ENCODE data around the gene PCGF5. TPM values are rescaled to one million over a fixed set of nuclear protein-coding genes. Genes with fewer than 3 reads are reported as not detected.

PCGF5 gene
- total and polyA plus RNA-seq, 4 donors, result 18.9 to 55.5 (median 32.2) TPM

GRCh38 chr10:91311601-91312381 is 91.3 kb downstream of the PCGF5 start (continued):
- no peak for TF ChIP-seq ATF3 (IDR thresholded peaks at IDR 0.05)
- no peak for TF ChIP-seq GABPA (IDR thresholded peaks at IDR 0.05 in 1 of 2, conservative IDR thresholded peaks at IDR 0.05 in 1 of 2)
- no peak for TF ChIP-seq SP1 (IDR thresholded peaks at IDR 0.05)

- no peak overlapping the region for H3K4me3 ChIP-seq (ENCODE audit: low read depth in 1 of 3, low read length in 3 of 3)
- no peaks in the 10 kb centered on the region for H3K9me3 ChIP-seq (ENCODE audit: control insufficient read depth in 4 of 4, low read length in 3 of 4)
- 77% methylated on average over 2 of the region's 2 CpGs for WGBS
- H3K9ac ChIP-seq (ENCODE audit: low read depth in 1 of 2, low read length in 2 of 2), result no peak overlapping the region
- peaks cover 0 to 2% (median 0%) of the 10 kb centered on the region in 4 donors for H3K27me3 ChIP-seq (ENCODE audit: control insufficient read depth in 4 of 4, insufficient read depth in 4 of 4, low read length in 3 of 4)
- TF ChIP-seq FOXA2 (IDR thresholded peaks at IDR 0.05) (no peak), GABPA (IDR thresholded peaks at IDR 0.05 in 1 of 2, conservative IDR thresholded peaks at IDR 0.05 in 1 of 2) (no peak), REST (IDR thresholded peaks at IDR 0.05) (no peak), HNF4G (IDR thresholded peaks at IDR 0.05) (no peak), HNF4A (conservative IDR thresholded peaks at IDR 0.05) (no peak), EGR1 (IDR thresholded peaks at IDR 0.05; ENCODE audit: low read depth in 2 of 2) (no peak), NR2F2 (IDR thresholded peaks at IDR 0.05) (no peak), RXRA (IDR thresholded peaks at IDR 0.05) (no peak)
- H3K36me3 ChIP-seq (ENCODE audit: control insufficient read depth in 4 of 4, insufficient read depth in 3 of 4, low read depth in 1 of 4, low read length in 3 of 4), result no peaks in the 10 kb centered on the region
- H3K4me1 ChIP-seq (ENCODE audit: control insufficient read depth in 4 of 4, insufficient read depth in 4 of 4, low read length in 3 of 4), result no peaks in the 10 kb centered on the region
- no peak for DNase-seq (ENCODE audit: low spot score)
- no peak overlapping the region for H3K27ac ChIP-seq (ENCODE audit: low read depth in 1 of 2, low read length in 2 of 2)
These were observed 91.9 kb downstream of the PCGF5 start for GRCh38 chr10:91312382-91312733.

- DNase-seq (ENCODE audit: low spot score), result no peak
- H3K36me3 ChIP-seq (ENCODE audit: control insufficient read depth in 4 of 4, insufficient read depth in 3 of 4, low read depth in 1 of 4, low read length in 3 of 4), result no peaks in the 10 kb centered on the region
- H3K9ac ChIP-seq (ENCODE audit: low read depth in 1 of 2, low read length in 2 of 2), result no peak overlapping the region
- WGBS, result 74% methylated on average over 6 of the region's 6 CpGs
- peaks cover 0 to 2% (median 0%) of the 10 kb centered on the region in 4 donors for H3K27me3 ChIP-seq (ENCODE audit: control insufficient read depth in 4 of 4, insufficient read depth in 4 of 4, low read length in 3 of 4)
- no peaks in the 10 kb centered on the region for H3K4me1 ChIP-seq (ENCODE audit: control insufficient read depth in 4 of 4, insufficient read depth in 4 of 4, low read length in 3 of 4)
- no peak overlapping the region for H3K27ac ChIP-seq (ENCODE audit: low read depth in 1 of 2, low read length in 2 of 2)
- no peak overlapping the region for H3K4me3 ChIP-seq (ENCODE audit: low read depth in 1 of 3, low read length in 3 of 3)
- no peaks in the 10 kb centered on the region for H3K9me3 ChIP-seq (ENCODE audit: control insufficient read depth in 4 of 4, low read length in 3 of 4)
- TF ChIP-seq MAX (IDR thresholded peaks at IDR 0.05) (no peak), NR2F2 (IDR thresholded peaks at IDR 0.05) (no peak), SP1 (IDR thresholded peaks at IDR 0.05) (no peak), FOXA2 (IDR thresholded peaks at IDR 0.05) (no peak), JUND (IDR thresholded peaks at IDR 0.05) (no peak), RXRA (IDR thresholded peaks at IDR 0.05) (no peak), TAF1 (conservative IDR thresholded peaks at IDR 0.05) (no peak), REST (IDR thresholded peaks at IDR 0.05) (no peak), ATF3 (IDR thresholded peaks at IDR 0.05) (no peak), ZBTB33 (IDR thresholded peaks at IDR 0.05) (no peak), RAD21 (IDR thresholded peaks at IDR 0.05) (no peak), EGR1 (IDR thresholded peaks at IDR 0.05; ENCODE audit: low read depth in 2 of 2) (no peak), HNF4G (IDR thresholded peaks at IDR 0.05) (no peak)
These were observed 93.5 kb downstream of the PCGF5 start for GRCh38 chr10:91313796-91314485.

All from liver (tissue), 9 donors.